Neutrophil (primary cell): ENCODE data around the gene BDKRB2.

Experiments
- H3K27ac ChIP-seq: fragments of 200-600 bp; sonication (generic); 2 replicates; pipeline ENCODE4 v1.5.1; 2016; ENCODE audit warnings: mild to moderate bottlenecking, moderate library complexity
- H3K27me3 ChIP-seq: fragments of 200-600 bp; sonication (generic); 2 replicates; pipeline ENCODE4 v1.6.0; 2016; ENCODE audit warnings: mild to moderate bottlenecking
- H3K36me3 ChIP-seq: fragments of 200-600 bp; sonication (generic); 2 replicates; pipeline ENCODE4 v1.5.1; 2017
- H3K4me1 ChIP-seq, 2 experiments: fragments of 200-600 bp in 1 of 2; sonication (generic) in 1 of 2; 1 replicate in 1 of 2; 2 replicates in 1 of 2; pipeline versions ENCODE4 v1.5.1 to v1.6.1; 2013 to 2016; ENCODE audit warnings: low read depth in 1 of 2, low read length in 1 of 2, mild to moderate bottlenecking in 1 of 2, moderate library complexity in 1 of 2; ENCODE audit not compliant: control insufficient read depth in 1 of 2, insufficient read depth in 1 of 2
- H3K4me3 ChIP-seq, 2 experiments: fragments of 200-600 bp in 1 of 2; sonication (generic) in 1 of 2; 1 replicate in 1 of 2; 2 replicates in 1 of 2; pipeline ENCODE4 v1.5.1; 2013 to 2016; ENCODE audit warnings: low read depth in 1 of 2, low read length in 1 of 2, mild to moderate bottlenecking in 1 of 2, moderate library complexity in 1 of 2
- H3K9me3 ChIP-seq: fragments of 200-600 bp; sonication (generic); 2 replicates; pipeline ENCODE4 v1.5.1; 2016
- TF ChIP-seq, protein P1 (sequence below): fragments of 200-600 bp; sonication (generic); IDR thresholded peaks from 2 replicates; pipeline ENCODE4 v1.5.1; 2016; ENCODE audit warnings: antibody characterized with exemption

The BDKRB2 gene

DNA sequence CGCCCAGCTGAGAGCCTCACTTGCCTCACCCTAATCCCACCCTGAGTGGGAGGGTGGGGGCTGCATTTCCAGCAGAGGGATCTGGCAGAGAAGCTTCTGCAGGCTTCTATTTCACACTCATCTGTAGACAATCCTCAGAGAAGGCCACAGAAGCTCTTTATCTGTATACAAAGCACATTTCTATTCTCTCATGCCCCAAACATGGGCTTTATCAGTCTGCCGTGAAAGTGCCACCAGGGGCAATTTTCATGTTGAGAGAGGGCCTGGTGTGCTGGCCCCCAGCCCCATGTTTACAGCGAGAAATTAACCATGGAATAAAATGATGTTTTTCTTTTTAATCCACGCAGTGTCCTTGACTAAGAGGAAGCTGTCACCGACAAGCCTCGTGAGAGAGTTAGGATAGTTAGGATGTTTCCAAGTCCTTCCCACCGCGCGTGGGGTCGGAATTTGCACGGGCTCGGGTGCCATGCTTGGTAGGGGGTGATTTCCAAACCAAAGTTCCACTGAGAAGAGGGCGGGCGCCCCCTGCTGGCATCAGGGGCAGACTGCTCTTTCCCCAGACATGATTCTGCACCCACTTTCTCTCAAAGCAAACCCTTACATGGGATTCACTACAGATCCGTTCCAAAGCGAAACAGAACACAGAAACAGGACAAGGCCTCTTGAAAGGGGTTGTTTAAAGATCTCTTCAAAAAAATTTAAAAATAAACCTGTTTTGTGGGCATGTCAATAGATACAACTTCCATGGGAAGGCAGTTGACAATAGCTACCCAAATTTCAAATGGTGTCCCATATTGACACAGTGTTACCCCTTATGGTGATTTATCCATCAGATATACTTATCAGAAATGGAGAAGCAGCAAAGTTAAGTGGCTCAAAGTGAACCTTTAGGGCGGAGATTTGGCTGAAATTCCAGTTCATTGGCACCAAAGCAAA lies 70.8 kb downstream of the BDKRB2 start:
- Histone ChIP-seq H3K9me3 (peaks cover 6% of the 10 kb centered on the region), H3K27ac (no peak overlapping the region), H3K4me3 (no peak overlapping the region), H3K4me1 (no peaks in the 10 kb centered on the region), H3K27me3 (peaks cover 5% of the 10 kb centered on the region), H3K36me3 (peaks cover 4% of the 10 kb centered on the region)
- TF ChIP-seq, protein P1, sequence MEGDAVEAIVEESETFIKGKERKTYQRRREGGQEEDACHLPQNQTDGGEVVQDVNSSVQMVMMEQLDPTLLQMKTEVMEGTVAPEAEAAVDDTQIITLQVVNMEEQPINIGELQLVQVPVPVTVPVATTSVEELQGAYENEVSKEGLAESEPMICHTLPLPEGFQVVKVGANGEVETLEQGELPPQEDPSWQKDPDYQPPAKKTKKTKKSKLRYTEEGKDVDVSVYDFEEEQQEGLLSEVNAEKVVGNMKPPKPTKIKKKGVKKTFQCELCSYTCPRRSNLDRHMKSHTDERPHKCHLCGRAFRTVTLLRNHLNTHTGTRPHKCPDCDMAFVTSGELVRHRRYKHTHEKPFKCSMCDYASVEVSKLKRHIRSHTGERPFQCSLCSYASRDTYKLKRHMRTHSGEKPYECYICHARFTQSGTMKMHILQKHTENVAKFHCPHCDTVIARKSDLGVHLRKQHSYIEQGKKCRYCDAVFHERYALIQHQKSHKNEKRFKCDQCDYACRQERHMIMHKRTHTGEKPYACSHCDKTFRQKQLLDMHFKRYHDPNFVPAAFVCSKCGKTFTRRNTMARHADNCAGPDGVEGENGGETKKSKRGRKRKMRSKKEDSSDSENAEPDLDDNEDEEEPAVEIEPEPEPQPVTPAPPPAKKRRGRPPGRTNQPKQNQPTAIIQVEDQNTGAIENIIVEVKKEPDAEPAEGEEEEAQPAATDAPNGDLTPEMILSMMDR = peak; percentile 54

DNA sequence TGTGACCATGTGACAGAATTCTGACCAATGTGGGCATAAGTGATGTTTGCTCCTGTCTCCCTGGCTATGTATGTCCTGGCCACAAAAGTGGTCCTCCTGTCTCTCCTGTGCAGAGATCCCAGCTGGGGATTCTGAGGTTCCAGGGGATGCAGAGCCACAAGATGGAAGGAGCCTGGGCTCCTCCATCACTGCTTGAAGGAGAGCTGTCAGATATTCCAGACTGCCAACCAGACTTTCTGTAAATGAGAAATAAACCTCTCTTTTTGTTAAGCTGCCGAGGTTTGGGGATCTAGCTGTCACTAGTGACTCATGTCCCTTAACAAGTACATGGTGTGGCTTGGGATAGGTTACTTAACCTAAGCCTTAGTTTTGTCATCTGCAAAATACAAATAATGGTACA lies 73.3 kb downstream of the BDKRB2 start:
- Histone ChIP-seq H3K9me3 (peaks cover 6% of the 10 kb centered on the region), H3K4me3 (no peak overlapping the region), H3K27me3 (peaks cover 5% of the 10 kb centered on the region), H3K27ac (no peak overlapping the region), H3K4me1 (no peaks in the 10 kb centered on the region), H3K36me3 (peaks cover 9% of the 10 kb centered on the region)
- TF ChIP-seq, protein P1 = no peak

DNA sequence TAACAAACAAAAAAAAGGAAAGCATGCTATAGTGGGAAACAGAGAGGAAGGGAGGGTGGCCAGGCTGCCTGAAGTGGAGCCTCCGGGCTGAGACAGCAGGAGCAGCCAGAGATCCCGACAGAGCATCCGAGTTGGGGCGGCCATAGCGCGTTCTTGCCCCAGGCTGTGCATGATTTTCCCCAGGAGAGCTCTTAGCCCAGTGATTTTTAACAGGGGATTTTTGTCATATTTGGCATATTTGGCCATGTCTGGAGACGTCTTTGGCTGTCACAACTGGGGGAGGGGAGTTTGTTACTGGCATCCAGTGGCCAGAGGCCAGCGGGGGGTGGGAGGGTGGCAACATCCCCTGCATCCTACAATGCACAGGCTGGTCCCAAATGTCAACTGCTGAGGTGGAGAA lies 74.9 kb downstream of the BDKRB2 start:
- TF ChIP-seq, protein P1 = no peak
- H3K4me1 ChIP-seq = no peaks in the 10 kb centered on the region
- peaks cover 25% of the 10 kb centered on the region for H3K36me3 ChIP-seq
- no peak overlapping the region for H3K4me3 ChIP-seq
- H3K27ac ChIP-seq = no peak overlapping the region
- H3K9me3 ChIP-seq = peaks cover 6% of the 10 kb centered on the region
- H3K27me3 ChIP-seq = peaks cover 5% of the 10 kb centered on the region

DNA sequence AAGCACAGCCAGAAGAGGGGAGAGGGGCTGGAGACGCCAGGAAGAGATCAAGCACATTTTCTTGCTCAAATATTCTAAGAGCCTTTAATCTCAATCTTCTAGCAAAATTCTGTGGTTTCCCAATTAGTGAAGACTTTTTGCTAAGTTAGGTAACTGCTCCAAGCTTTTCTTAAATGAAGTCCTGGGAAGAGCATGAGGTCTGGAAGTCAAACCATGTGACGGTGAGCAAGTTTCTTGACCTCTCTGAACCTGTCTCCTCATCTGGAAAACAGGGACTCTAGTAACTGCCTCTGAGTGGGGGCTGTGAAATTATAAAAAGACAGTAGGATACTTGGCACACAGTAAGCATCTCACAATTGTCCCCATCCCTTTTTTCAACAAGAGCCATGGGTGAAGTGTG lies 75.5 kb downstream of the BDKRB2 start:
- Histone ChIP-seq H3K4me1 (no peaks in the 10 kb centered on the region), H3K36me3 (peaks cover 30% of the 10 kb centered on the region), H3K27ac (no peak overlapping the region), H3K9me3 (peaks cover 6% of the 10 kb centered on the region), H3K4me3 (no peak overlapping the region), H3K27me3 (peaks cover 3% of the 10 kb centered on the region)
- TF ChIP-seq, protein P1 = no peak

- Histone ChIP-seq H3K27ac (no peak overlapping the region), H3K9me3 (peaks cover 6% of the 10 kb centered on the region), H3K4me1 (no peaks in the 10 kb centered on the region), H3K4me3 (no peak overlapping the region), H3K27me3 (no peaks in the 10 kb centered on the region), H3K36me3 (peaks cover 39% of the 10 kb centered on the region)
- TF ChIP-seq, protein P1 = no peak
These were observed 76.8 kb downstream of the BDKRB2 start for GRCh38 chr14:96281486-96281885.
